Testis (tissue), 3 donors: ENCODE data around the gene VEGFA. TPM values are rescaled to one million over a fixed set of nuclear protein-coding genes. Genes with fewer than 3 reads are reported as not detected.

Source experiments
- DNase-seq: peaks from one replicate; pipeline ENCODE4 v3.0.0-alpha.2; 2019
- H3K27ac ChIP-seq, 2 donors: fragments of 200-600 bp; sonication (generic); one replicate each; pipeline ENCODE4 v1.5.1; 2019
- H3K27me3 ChIP-seq: fragments of 200-600 bp; sonication (generic); one replicate; pipeline ENCODE4 v1.5.1; 2019
- H3K36me3 ChIP-seq: fragments of 200-600 bp; sonication (generic); one replicate; pipeline ENCODE4 v1.5.1; 2017; ENCODE audit warnings: low read depth; ENCODE audit errors: missing control alignments
- H3K4me1 ChIP-seq: fragments of 200-600 bp; sonication (generic); one replicate; pipeline ENCODE4 v1.5.1; 2019
- H3K4me3 ChIP-seq, 2 donors: fragments of 200-600 bp; sonication (generic); one replicate each; pipeline ENCODE4 v1.5.1; 2017 to 2019
- H3K9me3 ChIP-seq: fragments of 200-600 bp; sonication (generic); one replicate; pipeline ENCODE4 v1.5.1; 2017
- POLR2A ChIP-seq: fragments of 450-650 bp; IDR thresholded peaks from one replicate; pipeline ENCODE4 v1.6.1; 2017; ENCODE audit warnings: antibody characterized with exemption, mild to moderate bottlenecking, moderate library complexity
- WGBS, 2 donors: methylation state at CpG; one replicate each; pipeline ENCODE4 v1.1.5; 2018; 5-methylcytosine and 5-hydroxymethylcytosine counted together
- intact Hi-C: fragments of 100-400 bp; cut with DNase I; formaldehyde crosslinking; loops from one replicate; pipeline ENCODE4 v1.15.1; 2023; ENCODE audit warnings: low total_unique reads
- polyA plus RNA-seq: library from polyadenylated mRNA; stranded (reverse); fragments of 350-450 nt; fragmentation: Illumina TruSeq; extraction: RNeasy Lipid Tissue Mini Kit (QIAGEN cat#74804); gene quantifications from one replicate; pipeline ENCODE4 v1.2.3, GENCODE V29; 2014; ENCODE audit warnings: low read depth, low replicate concordance; ENCODE audit not compliant: insufficient read depth
- total RNA-seq, 2 donors: library from RNA; depleted of rRNA; stranded (reverse); fragments of >200 nt; gene quantifications; one replicate each; pipeline ENCODE4 v1.2.3, GENCODE V29; 2016
- TF ChIP-seq, protein P1 (sequence below), 3 experiments: fragments of 450-650 bp in 2 of 3; fragments of 200-600 bp in 1 of 3; sonication (generic) in 1 of 3; IDR thresholded peaks; one replicate each; pipeline ENCODE4 v1.5.1; 2016 to 2019; ENCODE audit warnings: antibody characterized with exemption in 3 of 3, mild to moderate bottlenecking in 2 of 3, moderate library complexity in 1 of 3

Gene VEGFA
- total and polyA plus RNA-seq, 3 donors from 2014 or later: 6.1 to 15.2 (median 14.9) TPM

DNA sequence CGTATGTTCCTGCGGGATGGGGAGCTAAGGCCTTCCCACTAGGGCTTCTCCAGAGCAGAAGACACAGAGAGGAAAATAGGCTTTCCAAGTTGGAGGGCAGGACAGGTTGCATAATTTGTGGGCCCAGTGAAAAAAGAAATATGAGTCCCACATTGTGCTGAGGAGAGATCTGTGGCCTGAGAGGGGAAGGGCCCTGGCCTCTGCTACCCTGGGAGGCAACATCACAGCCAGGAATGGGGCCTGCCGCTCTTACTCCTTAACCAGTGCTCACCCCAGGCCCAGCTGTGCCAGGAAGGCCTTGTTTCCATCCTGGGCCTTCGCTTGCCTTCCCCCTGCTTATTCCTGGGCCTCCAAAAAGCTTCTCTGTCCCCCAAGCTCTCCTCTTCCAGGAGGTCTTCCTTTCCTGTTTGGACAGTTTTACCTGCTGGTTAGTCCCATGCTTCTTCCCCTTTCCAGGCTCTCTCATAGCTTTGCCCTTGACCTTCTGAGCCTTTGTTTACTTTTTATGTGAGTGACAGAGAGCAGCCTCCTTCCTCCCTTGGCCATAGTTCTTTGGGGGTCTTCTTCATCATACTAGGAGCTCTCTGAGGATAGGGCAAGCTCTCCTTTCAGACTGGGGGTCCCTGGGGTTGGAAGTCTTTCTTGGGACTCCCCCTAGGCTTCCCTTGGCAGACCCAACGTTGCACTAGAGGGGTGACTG, 26.2 kb upstream of the VEGFA start:
- no peak overlapping the region for H3K4me3 ChIP-seq
- H3K9me3 ChIP-seq: no peaks in the 10 kb centered on the region
- no peak for TF ChIP-seq POLR2A
- TF ChIP-seq, protein P1, sequence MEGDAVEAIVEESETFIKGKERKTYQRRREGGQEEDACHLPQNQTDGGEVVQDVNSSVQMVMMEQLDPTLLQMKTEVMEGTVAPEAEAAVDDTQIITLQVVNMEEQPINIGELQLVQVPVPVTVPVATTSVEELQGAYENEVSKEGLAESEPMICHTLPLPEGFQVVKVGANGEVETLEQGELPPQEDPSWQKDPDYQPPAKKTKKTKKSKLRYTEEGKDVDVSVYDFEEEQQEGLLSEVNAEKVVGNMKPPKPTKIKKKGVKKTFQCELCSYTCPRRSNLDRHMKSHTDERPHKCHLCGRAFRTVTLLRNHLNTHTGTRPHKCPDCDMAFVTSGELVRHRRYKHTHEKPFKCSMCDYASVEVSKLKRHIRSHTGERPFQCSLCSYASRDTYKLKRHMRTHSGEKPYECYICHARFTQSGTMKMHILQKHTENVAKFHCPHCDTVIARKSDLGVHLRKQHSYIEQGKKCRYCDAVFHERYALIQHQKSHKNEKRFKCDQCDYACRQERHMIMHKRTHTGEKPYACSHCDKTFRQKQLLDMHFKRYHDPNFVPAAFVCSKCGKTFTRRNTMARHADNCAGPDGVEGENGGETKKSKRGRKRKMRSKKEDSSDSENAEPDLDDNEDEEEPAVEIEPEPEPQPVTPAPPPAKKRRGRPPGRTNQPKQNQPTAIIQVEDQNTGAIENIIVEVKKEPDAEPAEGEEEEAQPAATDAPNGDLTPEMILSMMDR (IDR thresholded peaks at IDR 0.05): no peak
- 62 to 96% methylated on average over 4 to 5 of the region's 5 CpGs for WGBS, 2 donors
- no peak overlapping the region for H3K27ac ChIP-seq
- no peak for DNase-seq
- no peaks in the 10 kb centered on the region for H3K36me3 ChIP-seq
- H3K4me1 ChIP-seq: no peaks in the 10 kb centered on the region
- H3K27me3 ChIP-seq: no peaks in the 10 kb centered on the region
- intact Hi-C loops: no loop called here

DNA sequence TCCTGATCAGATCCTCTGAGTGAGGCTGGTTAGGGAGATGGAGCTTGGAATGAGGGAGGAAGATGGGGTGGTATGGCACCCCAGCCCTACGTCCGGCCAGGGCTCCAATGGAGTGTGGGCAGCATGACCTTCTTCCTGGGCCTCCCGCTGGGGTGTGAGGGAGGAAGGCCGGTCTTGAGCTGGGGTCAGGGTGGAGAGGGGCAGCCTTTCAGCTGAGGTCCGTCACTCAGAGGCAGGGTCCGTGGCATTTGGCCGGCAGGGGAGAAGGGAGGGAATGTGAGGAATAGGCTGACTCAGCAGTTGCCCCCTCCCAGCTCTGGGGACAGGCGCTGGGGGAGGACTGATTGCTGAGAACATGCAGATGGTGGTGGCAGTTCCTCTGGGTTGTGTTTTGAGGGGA, 25.5 kb upstream of the VEGFA start:
- Histone ChIP-seq H3K36me3 (no peaks in the 10 kb centered on the region), H3K4me3 (no peak overlapping the region), H3K27ac (no peak overlapping the region), H3K9me3 (no peaks in the 10 kb centered on the region), H3K27me3 (no peaks in the 10 kb centered on the region), H3K4me1 (no peaks in the 10 kb centered on the region)
- intact Hi-C loops: no loop called here
- no peak for DNase-seq
- TF ChIP-seq, protein P1 (IDR thresholded peaks at IDR 0.05): no peak
- TF ChIP-seq POLR2A: no peak
- 83 to 91% methylated on average over 5 to 8 of the region's 8 CpGs for WGBS, 2 donors

DNA sequence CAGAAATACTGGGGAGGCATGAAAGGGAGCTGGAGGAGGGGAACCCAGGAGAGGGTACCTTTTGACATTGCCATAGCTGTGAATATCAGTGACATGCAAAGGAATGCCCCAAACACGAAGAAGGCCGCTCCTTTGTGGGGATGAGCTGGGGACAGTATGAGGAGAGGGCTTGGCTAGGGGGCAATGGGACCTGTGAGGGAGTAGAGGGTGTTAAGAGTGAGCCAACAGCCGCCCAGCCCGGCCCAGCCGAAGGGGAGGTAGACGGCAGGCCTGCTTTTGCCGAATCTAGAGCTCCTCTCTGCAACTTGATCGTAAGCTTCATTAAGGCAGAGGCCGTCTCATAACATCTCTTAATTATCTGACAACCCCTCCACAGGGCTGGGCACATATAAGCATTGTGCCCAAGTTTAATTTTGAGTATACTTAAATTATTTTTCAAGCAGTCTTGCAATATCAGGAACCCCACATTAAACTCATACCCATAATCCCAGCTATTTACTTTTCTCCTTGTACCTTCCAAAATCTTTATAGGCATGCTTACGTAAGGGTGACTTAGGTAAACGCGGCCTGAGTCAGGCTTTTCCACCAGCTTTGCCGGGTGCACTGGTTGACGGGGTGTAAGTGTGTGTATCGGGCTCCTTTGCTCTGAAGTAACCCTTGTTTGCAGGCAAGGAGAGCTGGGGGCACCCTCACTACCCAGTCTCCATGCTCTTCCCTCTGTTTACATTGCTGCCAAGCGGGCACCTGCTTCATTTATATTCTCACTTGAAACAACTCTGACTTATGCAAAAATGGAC, 24.9 kb upstream of the VEGFA start:
- DNase-seq: no peak
- WGBS, 2 donors: 81 to 89% methylated on average over 16 of the region's 16 CpGs
- intact Hi-C loops: no loop called here
- Histone ChIP-seq H3K27me3 (no peaks in the 10 kb centered on the region), H3K36me3 (no peaks in the 10 kb centered on the region), H3K4me3 (no peak overlapping the region), H3K4me1 (no peaks in the 10 kb centered on the region), H3K27ac (no peak overlapping the region), H3K9me3 (no peaks in the 10 kb centered on the region)
- TF ChIP-seq POLR2A: no peak
- TF ChIP-seq, protein P1 (IDR thresholded peaks at IDR 0.05): no peak

DNA sequence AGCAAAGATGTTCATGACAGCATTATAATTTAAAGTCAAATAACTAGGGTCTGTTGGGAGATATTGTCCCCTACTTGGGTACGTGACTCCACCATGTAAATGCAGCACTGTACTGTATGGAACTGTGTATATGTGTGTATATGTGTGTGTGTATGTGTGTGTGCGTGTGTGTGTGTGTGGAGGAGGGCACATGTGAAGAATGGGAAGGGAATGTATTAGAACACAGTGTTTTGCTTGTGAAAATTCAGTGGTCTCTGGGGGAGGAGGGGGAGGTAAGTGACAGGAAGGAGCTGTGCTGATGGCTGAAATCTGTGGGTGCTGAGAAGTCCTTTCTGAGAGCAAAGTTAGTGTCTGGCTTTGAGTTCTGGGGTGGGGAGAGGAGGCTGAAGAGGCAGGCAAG, 23.9 kb upstream of the VEGFA start:
- WGBS, 2 donors: 82 to 85% methylated on average over 2 of the region's 2 CpGs
- intact Hi-C loops: no loop called here
- Histone ChIP-seq H3K27ac (no peak overlapping the region), H3K4me3 (no peak overlapping the region), H3K4me1 (no peaks in the 10 kb centered on the region), H3K36me3 (no peaks in the 10 kb centered on the region), H3K27me3 (no peaks in the 10 kb centered on the region), H3K9me3 (no peaks in the 10 kb centered on the region)
- no peak for DNase-seq
- TF ChIP-seq, protein P1 (IDR thresholded peaks at IDR 0.05): no peak
- no peak for TF ChIP-seq POLR2A
